Measurements from ENCODE around the gene HLA-DRA. TPM values are rescaled to one million over a fixed set of nuclear protein-coding genes. Genes with fewer than 3 reads are reported as not detected.

HLA-DRA gene
- total RNA-seq, 1 donor from 2014 or later, result 2.3 TPM

DNA sequence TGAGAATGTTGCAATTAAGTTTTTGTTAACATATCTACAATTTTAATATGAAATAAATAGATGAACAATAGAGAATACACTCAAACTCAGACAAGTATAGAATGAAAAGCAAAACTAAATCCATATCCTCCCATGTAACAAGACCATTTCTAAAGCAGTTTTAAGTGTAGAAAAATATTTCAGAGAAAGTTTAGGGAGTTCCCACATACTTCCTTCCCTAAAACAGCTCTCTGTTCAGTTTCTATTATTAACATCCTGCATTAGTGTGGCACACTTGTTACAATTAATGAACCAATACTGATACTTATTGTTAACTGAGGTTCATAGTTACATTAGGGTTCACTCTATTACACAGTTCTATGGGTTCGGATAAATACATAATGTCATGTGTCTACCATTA lies 52.0 kb downstream of the HLA-DRA start:
- Histone ChIP-seq H3K9me3 (ENCODE audit: low read depth) (no peaks in the 10 kb centered on the region), H3K79me2 (ENCODE audit: low read depth) (no peaks in the 10 kb centered on the region), H3K27me3 (no peaks in the 10 kb centered on the region), H3K36me3 (no peaks in the 10 kb centered on the region), H4K20me1 (ENCODE audit: low read depth) (no peaks in the 10 kb centered on the region), H3K4me2 (no peak overlapping the region), H3K4me1 (no peaks in the 10 kb centered on the region), H2AFZ (replicated peaks) (no peak overlapping the region), H3K27ac (no peak overlapping the region), H3K9ac (no peak overlapping the region), H3K4me3 (no peak overlapping the region), H3F3A (ENCODE audit: low read depth) (no peaks in the 10 kb centered on the region)
- H3K4me1 Mint-ChIP-seq, result no peaks in the 10 kb centered on the region
- H3K9me3 Mint-ChIP-seq, result peaks cover 9% of the 10 kb centered on the region
- no peak overlapping the region for H3K27ac Mint-ChIP-seq
- H3K36me3 Mint-ChIP-seq, result no peaks in the 10 kb centered on the region
- no peak overlapping the region for H3K4me3 Mint-ChIP-seq
- no peak for DNase-seq (ENCODE audit: low spot score)
- TF ChIP-seq EZH2 (IDR thresholded peaks at IDR 0.05), result no peak
- H3K27me3 Mint-ChIP-seq (ENCODE audit: insufficient read depth, low read depth), result no peaks in the 10 kb centered on the region

DNA sequence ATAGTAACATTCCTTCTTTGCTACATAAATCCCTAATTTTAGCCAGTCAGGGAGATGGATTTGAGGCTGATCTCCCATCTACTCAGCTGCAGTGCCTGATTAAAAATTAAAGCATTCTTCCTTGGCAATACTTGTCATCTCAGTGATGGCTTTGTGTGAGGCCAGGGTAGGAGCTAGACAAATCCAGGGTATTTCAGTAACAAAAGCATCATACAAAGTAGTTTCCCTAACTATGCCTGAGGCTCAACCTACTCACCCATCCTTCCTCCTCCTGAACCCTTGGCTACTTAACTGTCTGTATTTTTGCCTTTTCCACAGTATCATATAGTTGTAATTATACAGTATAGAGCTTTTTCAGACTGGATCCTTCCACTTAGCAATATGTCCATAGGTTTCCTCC lies 52.7 kb downstream of the HLA-DRA start:
- no peak overlapping the region for H3K4me2 ChIP-seq
- H3F3A ChIP-seq (ENCODE audit: low read depth), result no peaks in the 10 kb centered on the region
- H3K9me3 ChIP-seq (ENCODE audit: low read depth), result no peaks in the 10 kb centered on the region
- H3K27ac ChIP-seq, result no peak overlapping the region
- Mint-ChIP-seq H3K27me3 (ENCODE audit: insufficient read depth, low read depth) (no peaks in the 10 kb centered on the region), H3K27ac (no peak overlapping the region), H3K4me1 (no peaks in the 10 kb centered on the region), H3K9me3 (peaks cover 9% of the 10 kb centered on the region), H3K4me3 (no peak overlapping the region), H3K36me3 (no peaks in the 10 kb centered on the region)
- H4K20me1 ChIP-seq (ENCODE audit: low read depth), result no peaks in the 10 kb centered on the region
- H3K4me3 ChIP-seq, result no peak overlapping the region
- DNase-seq (ENCODE audit: low spot score), result no peak
- no peaks in the 10 kb centered on the region for H3K79me2 ChIP-seq (ENCODE audit: low read depth)
- no peaks in the 10 kb centered on the region for H3K36me3 ChIP-seq
- no peak overlapping the region for H3K9ac ChIP-seq
- no peaks in the 10 kb centered on the region for H3K27me3 ChIP-seq
- no peaks in the 10 kb centered on the region for H3K4me1 ChIP-seq
- no peak overlapping the region for H2AFZ ChIP-seq (replicated peaks)
- TF ChIP-seq EZH2 (IDR thresholded peaks at IDR 0.05) (no peak), EZH2phosphoT487 (IDR thresholded peaks at IDR 0.05) (no peak)
- TF ChIP-seq, protein P1, sequence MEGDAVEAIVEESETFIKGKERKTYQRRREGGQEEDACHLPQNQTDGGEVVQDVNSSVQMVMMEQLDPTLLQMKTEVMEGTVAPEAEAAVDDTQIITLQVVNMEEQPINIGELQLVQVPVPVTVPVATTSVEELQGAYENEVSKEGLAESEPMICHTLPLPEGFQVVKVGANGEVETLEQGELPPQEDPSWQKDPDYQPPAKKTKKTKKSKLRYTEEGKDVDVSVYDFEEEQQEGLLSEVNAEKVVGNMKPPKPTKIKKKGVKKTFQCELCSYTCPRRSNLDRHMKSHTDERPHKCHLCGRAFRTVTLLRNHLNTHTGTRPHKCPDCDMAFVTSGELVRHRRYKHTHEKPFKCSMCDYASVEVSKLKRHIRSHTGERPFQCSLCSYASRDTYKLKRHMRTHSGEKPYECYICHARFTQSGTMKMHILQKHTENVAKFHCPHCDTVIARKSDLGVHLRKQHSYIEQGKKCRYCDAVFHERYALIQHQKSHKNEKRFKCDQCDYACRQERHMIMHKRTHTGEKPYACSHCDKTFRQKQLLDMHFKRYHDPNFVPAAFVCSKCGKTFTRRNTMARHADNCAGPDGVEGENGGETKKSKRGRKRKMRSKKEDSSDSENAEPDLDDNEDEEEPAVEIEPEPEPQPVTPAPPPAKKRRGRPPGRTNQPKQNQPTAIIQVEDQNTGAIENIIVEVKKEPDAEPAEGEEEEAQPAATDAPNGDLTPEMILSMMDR (IDR thresholded peaks at IDR 0.05), result no peak

Other genes with a start within 250 kb of the HLA-DRA start
- gene PBX2, start 249.7 kb upstream of the HLA-DRA start, total RNA-seq (ENCODE audit: low replicate concordance), result 53.3 and 114 TPM in 2 replicates
- 3.4 and 4.5 TPM in 2 replicates for gene GPSM3, start 247.2 kb upstream of the HLA-DRA start, total RNA-seq (ENCODE audit: low replicate concordance)
- gene NOTCH4, start 215.8 kb upstream of the HLA-DRA start, total RNA-seq (ENCODE audit: low replicate concordance), result 3.2 and 4.5 TPM in 2 replicates
- gene TSBP1, start 68.0 kb upstream of the HLA-DRA start, total RNA-seq (ENCODE audit: low replicate concordance), result not detected in 2 replicates
- gene BTNL2, start 32.7 kb upstream of the HLA-DRA start, total RNA-seq (ENCODE audit: low replicate concordance), result not detected in 2 replicates
- gene HLA-DRB5, start 90.4 kb downstream of the HLA-DRA start, total RNA-seq (ENCODE audit: low replicate concordance), result 2.2 and 3.4 TPM in 2 replicates
- 4.7 and 15.1 TPM in 2 replicates for gene HLA-DRB1, start 150.0 kb downstream of the HLA-DRA start, total RNA-seq (ENCODE audit: low replicate concordance)
- gene HLA-DQA1, start 197.5 kb downstream of the HLA-DRA start, total RNA-seq (ENCODE audit: low replicate concordance), result not detected in 2 replicates
- gene HLA-DQB1, start 226.8 kb downstream of the HLA-DRA start, total RNA-seq (ENCODE audit: low replicate concordance), result 4.7 and 6.6 TPM in 2 replicates

Data from neural progenitor cell (in vitro differentiated cells).